CD4-positive, alpha-beta T cell (primary cell): Measurements from ENCODE around the gene INPP5B. TPM values are rescaled to one million over a fixed set of nuclear protein-coding genes. Genes with fewer than 3 reads are reported as not detected.

Source experiments
- ATAC-seq: fragments of 200-7000 bp; cut with Tn5 transposase; one replicate; pipeline ENCODE4 v1.10.0; 2022; ENCODE audit warnings: mild to moderate bottlenecking; ENCODE audit not compliant: poor library complexity
- CTCF ChIA-PET: fragments of 350-600 bp; sonication (Branson Sonifier 250); formaldehyde crosslinking; loops from one replicate; lab custom pipeline; 2021; ENCODE audit warnings: antibody characterized with exemption, inconsistent platforms; lab: Charles Lee
- POLR2A ChIA-PET: fragments of 350-600 bp; sonication (Branson Sonifier 250); formaldehyde crosslinking; loops from one replicate; lab custom pipeline; 2021; ENCODE audit warnings: antibody characterized with exemption, inconsistent platforms; lab: Charles Lee
- DNase-seq, 14 experiments: peaks; one replicate each; pipeline ENCODE4 v3.0.0-alpha.2; 2013 to 2020; ENCODE audit warnings: mixed read lengths in 2 of 14
- H3K27ac ChIP-seq, 2 donors: one replicate each; pipeline versions ENCODE4 v1.5.1 to v1.7.0; 2013; ENCODE audit warnings: low read length in 2 of 2, low read depth in 1 of 2, mild to moderate bottlenecking in 1 of 2
- H3K27me3 ChIP-seq, 2 experiments: 1 replicate in 1 of 2; 2 replicates in 1 of 2; pipeline versions ENCODE4 v1.6.1 to v1.7.0; 2013; ENCODE audit warnings: low read length in 2 of 2, control low read depth in 1 of 2, mild to moderate bottlenecking in 1 of 2, moderate library complexity in 1 of 2; ENCODE audit not compliant: insufficient read depth in 2 of 2, control insufficient read depth in 1 of 2
- H3K36me3 ChIP-seq: one replicate; pipeline ENCODE4 v1.6.1; 2013; ENCODE audit warnings: low read length, control low read depth; ENCODE audit not compliant: insufficient read depth
- H3K4me1 ChIP-seq: one replicate; pipeline ENCODE4 v1.6.1; 2013; ENCODE audit warnings: low read length, control low read depth; ENCODE audit not compliant: insufficient read depth
- H3K4me3 ChIP-seq: one replicate; pipeline ENCODE4 v1.5.1; 2013; ENCODE audit warnings: mild to moderate bottlenecking, low read length, moderate library complexity
- H3K9me3 ChIP-seq, 2 experiments: 1 replicate in 1 of 2; 2 replicates in 1 of 2; pipeline versions ENCODE4 v1.6.1 to v1.7.0; 2013; ENCODE audit warnings: low read length in 2 of 2, mild to moderate bottlenecking in 2 of 2, control low read depth in 1 of 2, moderate library complexity in 1 of 2; ENCODE audit not compliant: control insufficient read depth in 1 of 2, insufficient read depth in 1 of 2
- H3K27ac Mint-ChIP-seq: one replicate; pipeline ENCODE4 v1.8.0; 2020; ENCODE audit warnings: mixed read lengths
- H3K27me3 Mint-ChIP-seq: one replicate; pipeline ENCODE4 v1.8.0; 2021; ENCODE audit warnings: mixed read lengths
- H3K36me3 Mint-ChIP-seq: one replicate; pipeline ENCODE4 v1.8.0; 2021; ENCODE audit warnings: low read depth, mixed read lengths
- H3K4me1 Mint-ChIP-seq: one replicate; pipeline ENCODE4 v1.8.0; 2021; ENCODE audit warnings: low read depth, mixed read lengths
- H3K4me3 Mint-ChIP-seq: one replicate; pipeline ENCODE4 v1.8.0; 2020; ENCODE audit warnings: mild to moderate bottlenecking, mixed read lengths
- H3K9me3 Mint-ChIP-seq: one replicate; pipeline ENCODE4 v1.8.0; 2020; ENCODE audit warnings: mixed read lengths
- intact Hi-C, 2 experiments: fragments of 100-400 bp; cut with DNase I in 1 of 2; cut with micrococcal nuclease in 1 of 2; formaldehyde crosslinking; loops; one replicate each; pipeline versions ENCODE4 v1.15.1 to v1.9.0; 2023 to 2025; cut with DNase I, micrococcal nuclease
- total RNA-seq, 174 experiments: library from RNA in 2 of 174; stranded (reverse) in 2 of 174; gene quantifications; one replicate each; pipeline ENCODE4 v1.2.3 and lab custom pipeline; 2021 to 2026
- TF ChIP-seq, protein P1 (sequence below): fragments of 200-600 bp; IDR thresholded peaks from one replicate; pipeline ENCODE4 v1.8.0; 2022; ENCODE audit warnings: antibody characterized with exemption, mild to moderate bottlenecking

Gene INPP5B
- total RNA-seq, 2 experiments from 2014 or later, result 11.7 to 12.7 TPM

DNA sequence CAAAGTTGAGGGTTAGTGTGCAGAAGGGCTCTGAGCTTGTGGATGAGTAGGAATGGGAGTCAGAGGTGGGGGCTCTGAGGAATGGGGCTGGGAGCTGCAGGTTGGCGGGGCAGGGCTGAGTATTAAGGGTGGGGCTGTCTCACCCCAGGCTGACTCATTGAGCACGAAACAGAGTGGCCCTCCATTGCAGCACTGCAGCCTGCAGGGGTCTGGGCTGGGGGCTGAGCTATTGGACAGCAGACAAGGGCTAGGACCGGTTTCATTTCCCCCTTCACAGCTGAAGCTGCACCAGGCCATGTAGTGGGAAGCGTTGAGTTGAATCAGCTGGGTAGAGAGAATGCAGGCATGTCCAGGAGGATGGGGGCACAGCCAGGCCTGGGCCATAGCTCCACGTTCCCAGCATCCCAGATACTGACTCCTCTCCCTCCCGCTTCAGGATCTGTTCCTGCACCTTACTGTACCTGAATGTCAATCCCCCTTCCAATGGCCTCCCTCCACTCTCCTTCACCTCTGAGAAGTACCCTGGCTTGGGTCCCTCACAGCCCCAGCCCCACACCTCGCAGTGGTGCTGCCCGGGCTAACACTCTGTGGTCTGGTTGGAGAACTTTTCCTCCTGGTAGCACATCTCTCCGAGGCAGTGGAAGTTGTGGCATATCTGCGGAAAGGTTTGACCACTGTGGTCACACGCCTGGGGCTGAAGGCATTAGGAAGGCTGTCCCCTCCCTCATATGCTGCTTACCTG is 4.4 kb upstream of the INPP5B start:
- ChIA-PET CTCF (no interaction called here), POLR2A (no interaction called here)
- no peak overlapping the region for H3K27ac ChIP-seq
- DNase-seq (no peak), ATAC-seq (no peak)
- no peaks in the 10 kb centered on the region for H3K27me3 ChIP-seq
- H3K36me3 ChIP-seq, result no peaks in the 10 kb centered on the region
- Mint-ChIP-seq H3K4me3 (no peak overlapping the region), H3K36me3 (peaks cover 13% of the 10 kb centered on the region), H3K27me3 (no peaks in the 10 kb centered on the region), H3K4me1 (peaks cover 16% of the 10 kb centered on the region), H3K27ac (no peak overlapping the region), H3K9me3 (no peaks in the 10 kb centered on the region)
- H3K9me3 ChIP-seq, result no peaks in the 10 kb centered on the region
- intact Hi-C loops, result no loop called here
- TF ChIP-seq, protein P1, sequence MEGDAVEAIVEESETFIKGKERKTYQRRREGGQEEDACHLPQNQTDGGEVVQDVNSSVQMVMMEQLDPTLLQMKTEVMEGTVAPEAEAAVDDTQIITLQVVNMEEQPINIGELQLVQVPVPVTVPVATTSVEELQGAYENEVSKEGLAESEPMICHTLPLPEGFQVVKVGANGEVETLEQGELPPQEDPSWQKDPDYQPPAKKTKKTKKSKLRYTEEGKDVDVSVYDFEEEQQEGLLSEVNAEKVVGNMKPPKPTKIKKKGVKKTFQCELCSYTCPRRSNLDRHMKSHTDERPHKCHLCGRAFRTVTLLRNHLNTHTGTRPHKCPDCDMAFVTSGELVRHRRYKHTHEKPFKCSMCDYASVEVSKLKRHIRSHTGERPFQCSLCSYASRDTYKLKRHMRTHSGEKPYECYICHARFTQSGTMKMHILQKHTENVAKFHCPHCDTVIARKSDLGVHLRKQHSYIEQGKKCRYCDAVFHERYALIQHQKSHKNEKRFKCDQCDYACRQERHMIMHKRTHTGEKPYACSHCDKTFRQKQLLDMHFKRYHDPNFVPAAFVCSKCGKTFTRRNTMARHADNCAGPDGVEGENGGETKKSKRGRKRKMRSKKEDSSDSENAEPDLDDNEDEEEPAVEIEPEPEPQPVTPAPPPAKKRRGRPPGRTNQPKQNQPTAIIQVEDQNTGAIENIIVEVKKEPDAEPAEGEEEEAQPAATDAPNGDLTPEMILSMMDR, result no peak
- H3K4me1 ChIP-seq, result peaks cover 15% of the 10 kb centered on the region
- no peak overlapping the region for H3K4me3 ChIP-seq

DNA sequence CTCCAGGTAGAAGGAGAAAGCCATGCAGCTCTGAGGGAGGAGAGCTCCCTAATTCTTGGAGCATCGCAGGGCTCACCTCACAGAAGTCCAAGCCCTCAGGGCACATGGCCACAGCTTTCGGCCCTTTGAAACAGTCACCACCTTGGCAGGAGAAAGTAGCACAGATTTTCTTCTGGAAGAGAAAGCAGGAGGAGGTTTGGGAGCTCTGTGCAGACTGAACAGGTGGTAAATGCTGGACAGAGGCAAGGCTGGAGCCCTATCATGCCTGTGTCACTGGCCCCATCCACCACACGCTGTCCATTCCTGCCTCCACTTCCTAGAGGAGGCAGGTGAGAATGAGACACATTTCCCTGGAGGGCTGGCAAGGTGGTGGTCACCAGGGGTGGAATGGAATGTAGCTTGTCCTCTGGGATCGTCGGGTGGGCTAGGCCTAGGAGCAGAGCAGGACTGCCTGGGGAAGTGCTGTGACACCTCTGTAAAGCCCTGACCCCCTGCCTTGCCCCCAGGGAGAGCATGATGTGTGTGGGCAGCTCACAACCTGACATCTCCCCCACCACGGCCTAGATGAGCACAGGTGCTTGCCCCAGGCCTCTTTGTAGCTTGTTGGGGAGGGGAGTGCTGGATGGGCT is 2.8 kb upstream of the INPP5B start:
- Histone ChIP-seq H3K27me3 (no peaks in the 10 kb centered on the region), H3K4me1 (peaks cover 19% of the 10 kb centered on the region), H3K27ac (no peak overlapping the region), H3K4me3 (no peak overlapping the region), H3K36me3 (no peaks in the 10 kb centered on the region), H3K9me3 (no peaks in the 10 kb centered on the region)
- ATAC-seq (no peak), DNase-seq (no peak)
- no peak overlapping the region for H3K27ac Mint-ChIP-seq
- ChIA-PET CTCF (interaction anchor here (0.5 kb wide), 1 partner anchor 17 kb away, joined by 3 read pairs; no protein-coding TSS in a partner anchor), POLR2A (interaction anchor here (1.0 kb wide), 2 partner anchors 18 to 38 kb away, joined by 3 read pairs; no protein-coding TSS in a partner anchor)
- H3K4me1 Mint-ChIP-seq, result peaks cover 16% of the 10 kb centered on the region
- H3K27me3 Mint-ChIP-seq, result no peaks in the 10 kb centered on the region
- H3K4me3 Mint-ChIP-seq, result no peak overlapping the region
- no peaks in the 10 kb centered on the region for H3K9me3 Mint-ChIP-seq
- intact Hi-C loops, result loop anchor here in 1 of 2 experiments (5.0 kb wide), 1 partner anchor 38 kb away; no protein-coding TSS in a partner anchor
- H3K36me3 Mint-ChIP-seq, result peaks cover 5% of the 10 kb centered on the region
- TF ChIP-seq, protein P1, result no peak

DNA sequence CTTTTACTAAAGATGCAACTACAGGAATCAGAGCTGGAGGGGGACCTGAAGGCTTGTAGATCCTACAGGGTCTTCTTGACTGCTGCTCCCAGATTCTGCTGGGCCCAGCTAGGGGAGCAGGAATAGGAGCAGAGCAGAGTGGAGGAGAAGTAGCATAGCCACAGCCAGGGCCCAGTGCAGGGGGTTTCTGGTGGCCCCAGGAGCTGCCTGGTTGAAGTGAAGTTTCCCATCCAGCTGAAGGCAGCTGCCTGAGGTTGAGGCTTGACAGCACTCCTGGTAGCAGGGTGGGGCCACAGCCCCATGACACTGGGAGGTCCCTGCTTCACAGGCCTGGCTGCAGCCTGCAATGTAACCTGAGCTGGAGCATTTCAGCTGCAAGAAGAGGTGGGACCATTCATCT is 2.0 kb upstream of the INPP5B start:
- no peaks in the 10 kb centered on the region for H3K9me3 Mint-ChIP-seq
- Histone ChIP-seq H3K9me3 (no peaks in the 10 kb centered on the region), H3K4me1 (peaks cover 19% of the 10 kb centered on the region), H3K27me3 (no peaks in the 10 kb centered on the region), H3K27ac (no peak overlapping the region), H3K4me3 (no peak overlapping the region), H3K36me3 (no peaks in the 10 kb centered on the region)
- ChIA-PET CTCF (interaction anchor here (0.5 kb wide), 1 partner anchor 16 kb away, joined by 3 read pairs; no protein-coding TSS in a partner anchor), POLR2A (interaction anchor here (1.0 to 1.2 kb wide), 3 partner anchors 17 to 39 kb away, joined by 3 read pairs; no protein-coding TSS in a partner anchor)
- H3K4me3 Mint-ChIP-seq, result no peak overlapping the region
- H3K4me1 Mint-ChIP-seq, result peaks cover 16% of the 10 kb centered on the region
- TF ChIP-seq, protein P1, result no peak
- intact Hi-C loops, result loop anchor here in 1 of 2 experiments (5.0 kb wide), 1 partner anchor 38 kb away; no protein-coding TSS in a partner anchor
- H3K36me3 Mint-ChIP-seq, result no peaks in the 10 kb centered on the region
- H3K27ac Mint-ChIP-seq, result no peak overlapping the region
- no peaks in the 10 kb centered on the region for H3K27me3 Mint-ChIP-seq
- ATAC-seq, result no peak
- DNase-seq, result no peak
